ENCODE measurements around the gene ADAMTS3.

DNA sequence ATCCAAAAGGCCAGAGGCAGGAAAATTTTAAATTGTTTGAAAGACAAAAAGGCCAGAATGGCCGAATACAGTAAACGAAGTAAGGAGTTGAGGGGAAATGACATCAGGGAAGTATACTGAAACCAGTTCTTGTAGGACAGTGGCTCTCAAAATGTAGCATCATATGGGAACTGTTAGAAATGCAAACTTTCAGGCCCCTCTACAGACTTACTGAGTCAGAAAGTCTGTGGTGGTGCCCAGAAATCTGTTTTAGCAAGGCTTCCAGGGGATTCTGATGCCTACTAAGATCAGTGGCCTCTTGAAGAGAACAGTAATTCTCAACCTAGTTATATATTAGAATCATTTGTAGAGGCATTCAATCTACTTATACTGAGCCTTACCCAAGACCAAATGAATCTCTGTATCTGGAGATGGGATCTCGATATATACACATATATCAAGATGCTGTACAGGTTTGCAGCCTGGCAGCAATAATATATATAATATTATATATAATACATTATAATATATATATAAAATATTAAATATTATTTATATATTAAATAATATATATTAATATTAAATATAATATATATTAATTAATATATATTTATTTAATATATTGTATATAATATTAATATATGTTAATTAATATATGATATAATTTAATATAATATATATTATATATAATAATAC lies 39.7 kb downstream of the ADAMTS3 start:
- TF ChIP-seq YY1 (IDR thresholded peaks at IDR 0.05; ENCODE audit: insufficient read depth, insufficient read length) (no peak), ZNF274 (IDR thresholded peaks at IDR 0.05; ENCODE audit: low read depth, low read length) (no peak)
